Measurements from ENCODE around the gene ZNF592. TPM values are rescaled to one million over a fixed set of nuclear protein-coding genes. Genes with fewer than 3 reads are reported as not detected.

ZNF592 gene
- total and polyA plus RNA-seq, 2 of the 13 experiments (the other 11 are each of a cell fraction or from before 2014, with no cell fraction given): 8.2 to 9.8 TPM

DNA sequence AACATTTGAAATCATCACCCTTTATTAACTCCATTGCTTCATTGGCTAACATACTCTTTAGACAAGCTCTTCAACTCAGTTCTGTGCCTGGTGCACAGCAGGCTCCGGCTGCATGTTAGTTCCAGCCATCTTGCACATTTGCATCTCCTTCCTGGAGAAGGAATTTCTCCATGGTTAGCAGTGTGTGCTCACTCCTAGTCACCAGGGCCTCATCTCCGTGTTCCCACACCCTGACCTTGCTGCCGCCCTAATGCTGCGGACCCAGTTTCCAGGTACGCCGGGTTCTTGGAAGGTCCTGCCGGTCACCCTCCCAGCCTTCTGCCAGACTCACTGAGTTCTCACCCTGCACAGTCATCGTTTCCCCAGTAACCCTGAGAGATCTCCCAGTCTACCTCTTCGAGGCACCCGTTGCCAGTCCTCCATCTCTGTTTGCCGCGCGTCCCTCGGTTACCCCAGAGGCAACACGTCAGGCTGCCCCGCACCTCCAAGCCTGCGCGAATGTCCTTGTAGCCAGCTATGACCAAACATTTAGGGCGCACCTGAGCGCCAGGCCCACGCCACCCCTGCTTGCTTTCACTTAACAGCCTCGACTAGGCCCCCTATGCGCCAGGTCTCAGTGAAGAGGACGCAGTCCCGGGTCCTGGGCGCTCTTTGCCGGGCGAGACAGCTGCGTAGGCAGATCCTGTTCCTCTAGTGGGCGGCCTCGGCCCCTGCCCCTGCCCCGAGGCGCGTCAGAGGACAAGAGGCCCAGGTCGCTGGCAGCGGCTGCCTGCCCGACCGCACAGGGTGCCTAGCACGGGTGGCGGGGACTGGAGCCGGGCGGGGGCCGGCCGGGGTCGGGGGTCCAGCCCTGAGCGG, 747 bp upstream of the ZNF592 start (continued):
- TF ChIP-seq ZNF646 (CRISPR knock-in tag; IDR thresholded peaks at IDR 0.05) (no peak), CREM (IDR thresholded peaks at IDR 0.05) (no peak), CREM (CRISPR knock-in tag; IDR thresholded peaks at IDR 0.05) (no peak), YY1 (IDR thresholded peaks at IDR 0.05; ENCODE audit: insufficient read depth, insufficient replicate concordance, low read depth, low read length) (no peak), ZNF280D (CRISPR knock-in tag; IDR thresholded peaks at IDR 0.05) (no peak), ZFP36L1 (CRISPR knock-in tag; IDR thresholded peaks at IDR 0.05) (no peak), HCFC1 (IDR thresholded peaks at IDR 0.05; ENCODE audit: low read depth, low read length) (no peak), ZNF263 (CRISPR knock-in tag; IDR thresholded peaks at IDR 0.05) (peak; percentile 48; the same call in 1 of the 2 replicates), DRAP1 (CRISPR knock-in tag; IDR thresholded peaks at IDR 0.05) (no peak), MBD4 (IDR thresholded peaks at IDR 0.05; ENCODE audit: borderline replicate concordance, low read length) (no peak), CHCHD3 (CRISPR knock-in tag; IDR thresholded peaks at IDR 0.05) (0 out of 2 replicates have a peak, but pooled peaks have one; percentile 9), ZNF20 (CRISPR knock-in tag; IDR thresholded peaks at IDR 0.05) (no peak), REPIN1 (CRISPR knock-in tag; IDR thresholded peaks at IDR 0.05; ENCODE audit: borderline replicate concordance, low read depth) (0 out of 2 replicates have a peak, but pooled peaks have one; percentile 81), ZFP37 (CRISPR knock-in tag; IDR thresholded peaks at IDR 0.05; ENCODE audit: borderline replicate concordance) (no peak), CENPT (CRISPR knock-in tag; IDR thresholded peaks at IDR 0.05; ENCODE audit: low read depth) (no peak), PCBP2 (optimal IDR thresholded peaks at IDR 0.05; ENCODE audit: low read depth, low read length, poor library complexity, severe bottlenecking) (no peak)
- TF ChIP-seq, protein P1, sequence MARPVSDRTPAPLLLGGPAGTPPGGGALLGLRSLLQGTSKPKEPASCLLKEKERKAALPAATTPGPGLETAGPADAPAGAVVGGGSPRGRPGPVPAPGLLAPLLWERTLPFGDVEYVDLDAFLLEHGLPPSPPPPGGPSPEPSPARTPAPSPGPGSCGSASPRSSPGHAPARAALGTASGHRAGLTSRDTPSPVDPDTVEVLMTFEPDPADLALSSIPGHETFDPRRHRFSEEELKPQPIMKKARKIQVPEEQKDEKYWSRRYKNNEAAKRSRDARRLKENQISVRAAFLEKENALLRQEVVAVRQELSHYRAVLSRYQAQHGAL (CRISPR knock-in tag; IDR thresholded peaks at IDR 0.05; ENCODE audit: not compliant biosample characterization): no peak
